OCI-LY7 (cell line): ENCODE measurements around the gene CHST10.

Source experiments
- CTCF ChIP-seq: fragments of 200-600 bp; sonication (generic); conservative IDR thresholded peaks from 2 replicates; pipeline ENCODE4 v1.5.1; 2014; ENCODE audit warnings: mild to moderate bottlenecking, antibody characterized with exemption, low read length, moderate library complexity, mixed read lengths
- EZH2phosphoT487 ChIP-seq: fragments of 200-600 bp; sonication (generic); IDR thresholded peaks from 2 replicates; pipeline ENCODE4 v1.6.1; 2018; ENCODE audit warnings: low read depth, borderline replicate concordance, mild to moderate bottlenecking, mixed run types, antibody characterized with exemption, low read length, moderate library complexity, mixed read lengths

GRCh38 chr2:100381240-100381639 lies 36.2 kb downstream of the CHST10 start:
- TF ChIP-seq CTCF (peak; percentile 99), EZH2phosphoT487 (no peak)
